Glutamatergic neuron (in vitro differentiated cells): ENCODE data around the gene PMPCA. TPM values are rescaled to one million over a fixed set of nuclear protein-coding genes. Genes with fewer than 3 reads are reported as not detected.

Experiments
- DNase-seq: peaks from one replicate; pipeline ENCODE4 v3.0.0; 2022
- H3K27ac Mint-ChIP-seq: one replicate; pipeline ENCODE4 v1.8.0; 2020; ENCODE audit warnings: mild to moderate bottlenecking, mixed read lengths, inconsistent platforms; ENCODE audit not compliant: unreplicated experiment
- H3K27me3 Mint-ChIP-seq: one replicate; pipeline ENCODE4 v1.8.0; 2020; ENCODE audit warnings: mild to moderate bottlenecking, moderate library complexity, mixed read lengths, inconsistent platforms; ENCODE audit not compliant: unreplicated experiment
- H3K36me3 Mint-ChIP-seq: one replicate; pipeline ENCODE4 v1.8.0; 2020; ENCODE audit warnings: mild to moderate bottlenecking, mixed read lengths, inconsistent platforms; ENCODE audit not compliant: unreplicated experiment
- H3K4me1 Mint-ChIP-seq: one replicate; pipeline ENCODE4 v1.8.0; 2020; ENCODE audit warnings: mild to moderate bottlenecking, low read depth, mixed read lengths, inconsistent platforms; ENCODE audit not compliant: unreplicated experiment
- H3K4me3 Mint-ChIP-seq: one replicate; pipeline ENCODE4 v1.8.0; 2020; ENCODE audit warnings: mild to moderate bottlenecking, mixed read lengths, inconsistent platforms; ENCODE audit not compliant: unreplicated experiment
- H3K9me3 Mint-ChIP-seq: one replicate; pipeline ENCODE4 v1.8.0; 2020; ENCODE audit warnings: mild to moderate bottlenecking, moderate library complexity, mixed read lengths, inconsistent platforms; ENCODE audit not compliant: unreplicated experiment
- CTCF ChIP-seq: fragments of 200-600 bp; sonication (generic); IDR thresholded peaks from one replicate; pipeline ENCODE4 v1.5.0; 2021; ENCODE audit not compliant: partially characterized antibody, unreplicated experiment
- total RNA-seq: library from RNA; stranded (reverse); fragmentation: NEBNext Ultra II Directional; extraction: Animal tissue kit (Norgen Biotek cat#: 25700); gene quantifications from one replicate; pipeline ENCODE4 v1.2.1, GENCODE V29; 2021; ENCODE audit not compliant: unreplicated experiment

PMPCA gene
- total RNA-seq, 1 donor from 2014 or later, result 69.0 TPM

- DNase-seq, result no peak
- no peaks in the 10 kb centered on the region for H3K36me3 Mint-ChIP-seq
- no peak overlapping the region for H3K4me3 Mint-ChIP-seq
- TF ChIP-seq CTCF, result no peak
- H3K27me3 Mint-ChIP-seq, result peaks cover 10% of the 10 kb centered on the region
- H3K4me1 Mint-ChIP-seq, result peaks cover 3% of the 10 kb centered on the region
- H3K27ac Mint-ChIP-seq, result no peak overlapping the region
- H3K9me3 Mint-ChIP-seq, result peaks cover 5% of the 10 kb centered on the region
These were observed 9.1 kb upstream of the PMPCA start for GRCh38 chr9:136401173-136401922.

- H3K9me3 Mint-ChIP-seq, result peaks cover 2% of the 10 kb centered on the region
- no peak for DNase-seq
- peaks cover 8% of the 10 kb centered on the region for H3K27me3 Mint-ChIP-seq
- TF ChIP-seq CTCF, result no peak
- no peak overlapping the region for H3K27ac Mint-ChIP-seq
- H3K4me1 Mint-ChIP-seq, result peaks cover 3% of the 10 kb centered on the region
- H3K4me3 Mint-ChIP-seq, result no peak overlapping the region
- H3K36me3 Mint-ChIP-seq, result no peaks in the 10 kb centered on the region
These were observed 8.4 kb upstream of the PMPCA start for GRCh38 chr9:136402067-136402466.

- Mint-ChIP-seq H3K36me3 (no peaks in the 10 kb centered on the region), H3K9me3 (no peaks in the 10 kb centered on the region), H3K4me3 (no peak overlapping the region), H3K27me3 (peaks cover 8% of the 10 kb centered on the region), H3K27ac (no peak overlapping the region), H3K4me1 (peaks cover 3% of the 10 kb centered on the region)
- TF ChIP-seq CTCF, result no peak
- no peak for DNase-seq
These were observed 6.9 kb upstream of the PMPCA start for GRCh38 chr9:136403538-136403914.

- TF ChIP-seq CTCF, result no peak
- no peak overlapping the region for H3K27ac Mint-ChIP-seq
- H3K9me3 Mint-ChIP-seq, result peaks cover 2% of the 10 kb centered on the region
- no peak overlapping the region for H3K4me3 Mint-ChIP-seq
- peaks cover 2% of the 10 kb centered on the region for H3K4me1 Mint-ChIP-seq
- H3K27me3 Mint-ChIP-seq, result peaks cover 4% of the 10 kb centered on the region
- no peak for DNase-seq
- no peaks in the 10 kb centered on the region for H3K36me3 Mint-ChIP-seq
These were observed 6.3 kb upstream of the PMPCA start for GRCh38 chr9:136403915-136404800.

- Mint-ChIP-seq H3K4me3 (no peak overlapping the region), H3K4me1 (peaks cover 5% of the 10 kb centered on the region), H3K36me3 (no peaks in the 10 kb centered on the region), H3K9me3 (peaks cover 2% of the 10 kb centered on the region), H3K27me3 (peaks cover 2% of the 10 kb centered on the region), H3K27ac (no peak overlapping the region)
- no peak for DNase-seq
- no peak for TF ChIP-seq CTCF
These were observed 5.7 kb upstream of the PMPCA start for GRCh38 chr9:136404801-136405136.
